AG04450 (cell line): ENCODE results near the gene CRBN. TPM values are rescaled to one million over a fixed set of nuclear protein-coding genes. Genes with fewer than 3 reads are reported as not detected.

ENCODE experiments used
- CTCF ChIA-PET: fragments of 300-600, 350-600 bp; formaldehyde crosslinking; extraction: SDS; loops from one replicate; lab custom pipeline; 2022; ENCODE audit warnings: antibody characterized with exemption, inconsistent platforms; lab: Charles Lee
- POLR2A ChIA-PET: fragments of 350-600 bp; formaldehyde crosslinking; extraction: SDS; loops from one replicate; lab custom pipeline; 2021; ENCODE audit warnings: antibody characterized with exemption, inconsistent platforms; lab: Yijun Ruan, JAX
- DNase-seq: peaks from one replicate; pipeline ENCODE4 v3.0.0-alpha.2; 2011; ENCODE audit warnings: low read depth, low spot score
- H3K27ac ChIP-seq: one replicate; pipeline ENCODE4 v1.5.1; 2012; ENCODE audit warnings: low read depth, low read length, control low read depth
- H3K27me3 ChIP-seq: one replicate; pipeline ENCODE4 v1.6.0; 2012; ENCODE audit warnings: low read length; ENCODE audit not compliant: control insufficient read depth, insufficient read depth
- H3K4me3 ChIP-seq: 2 replicates; pipeline ENCODE4 v1.5.1; 2011; ENCODE audit warnings: mild to moderate bottlenecking, low read depth, low read length, control low read depth
- H3K9me3 ChIP-seq: 2 replicates; pipeline ENCODE4 v1.5.1; 2012; ENCODE audit warnings: low read length; ENCODE audit not compliant: control insufficient read depth, insufficient read depth
- polyA plus RNA-seq: library from polyadenylated mRNA; depleted of rRNA; stranded (reverse); fragments of >200 nt; gene quantifications from 2 replicates; pipeline ENCODE4 v1.2.3, GENCODE V29; 2011
- TF ChIP-seq, protein P1 (sequence below): IDR thresholded peaks from 2 replicates; pipeline ENCODE4 v1.5.1; 2011; ENCODE audit warnings: low read depth, low read length, control low read depth, inconsistent platforms

Gene CRBN
- polyA plus RNA-seq, 1 experiment: 44.2 TPM

DNA sequence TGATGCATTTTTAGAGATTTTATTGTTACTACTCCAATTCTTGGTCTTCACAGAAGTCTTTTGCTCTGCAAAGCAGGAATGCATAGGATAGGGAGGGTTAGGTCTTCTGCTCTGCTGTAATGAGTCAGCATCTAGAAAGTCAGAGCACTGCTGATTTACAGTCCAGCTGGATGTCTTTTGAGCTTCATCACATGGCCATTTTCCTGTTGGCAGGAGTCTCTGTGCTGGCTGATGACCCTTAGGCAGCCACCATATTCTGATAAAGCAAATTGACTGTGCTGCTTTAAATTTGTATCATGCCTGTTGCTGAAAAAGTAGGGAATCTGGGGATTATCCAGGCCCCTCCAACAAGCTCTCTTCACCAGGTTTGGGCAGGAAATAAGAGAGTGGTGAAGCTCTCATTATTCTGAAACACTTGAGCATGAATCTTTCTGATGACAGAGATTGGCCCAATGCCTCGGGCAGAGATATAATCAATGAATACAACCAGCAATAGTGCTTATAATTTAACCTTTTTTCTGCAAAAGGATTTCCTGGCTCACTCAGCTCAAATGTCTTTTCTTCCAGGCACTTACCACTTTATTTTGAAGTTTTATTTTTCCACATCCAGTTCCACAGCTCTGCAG is 9.7 kb upstream of the CRBN start:
- DNase-seq: no peak
- Histone ChIP-seq H3K4me3 (no peak overlapping the region), H3K9me3 (no peaks in the 10 kb centered on the region), H3K27me3 (no peaks in the 10 kb centered on the region), H3K27ac (no peak overlapping the region)
- TF ChIP-seq, protein P1, sequence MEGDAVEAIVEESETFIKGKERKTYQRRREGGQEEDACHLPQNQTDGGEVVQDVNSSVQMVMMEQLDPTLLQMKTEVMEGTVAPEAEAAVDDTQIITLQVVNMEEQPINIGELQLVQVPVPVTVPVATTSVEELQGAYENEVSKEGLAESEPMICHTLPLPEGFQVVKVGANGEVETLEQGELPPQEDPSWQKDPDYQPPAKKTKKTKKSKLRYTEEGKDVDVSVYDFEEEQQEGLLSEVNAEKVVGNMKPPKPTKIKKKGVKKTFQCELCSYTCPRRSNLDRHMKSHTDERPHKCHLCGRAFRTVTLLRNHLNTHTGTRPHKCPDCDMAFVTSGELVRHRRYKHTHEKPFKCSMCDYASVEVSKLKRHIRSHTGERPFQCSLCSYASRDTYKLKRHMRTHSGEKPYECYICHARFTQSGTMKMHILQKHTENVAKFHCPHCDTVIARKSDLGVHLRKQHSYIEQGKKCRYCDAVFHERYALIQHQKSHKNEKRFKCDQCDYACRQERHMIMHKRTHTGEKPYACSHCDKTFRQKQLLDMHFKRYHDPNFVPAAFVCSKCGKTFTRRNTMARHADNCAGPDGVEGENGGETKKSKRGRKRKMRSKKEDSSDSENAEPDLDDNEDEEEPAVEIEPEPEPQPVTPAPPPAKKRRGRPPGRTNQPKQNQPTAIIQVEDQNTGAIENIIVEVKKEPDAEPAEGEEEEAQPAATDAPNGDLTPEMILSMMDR: no peak
- CTCF ChIA-PET: interaction anchor here (0.5 to 3.1 kb wide), 4 partner anchors 8 to 375 kb away, joined by 3 to 18 read pairs (median 6); partner anchors contain the start of gene CRBN
- POLR2A ChIA-PET: interaction anchor here (0.6 kb wide), 1 partner anchor 1647 kb away, joined by 6 read pairs; no protein-coding TSS in a partner anchor

DNA sequence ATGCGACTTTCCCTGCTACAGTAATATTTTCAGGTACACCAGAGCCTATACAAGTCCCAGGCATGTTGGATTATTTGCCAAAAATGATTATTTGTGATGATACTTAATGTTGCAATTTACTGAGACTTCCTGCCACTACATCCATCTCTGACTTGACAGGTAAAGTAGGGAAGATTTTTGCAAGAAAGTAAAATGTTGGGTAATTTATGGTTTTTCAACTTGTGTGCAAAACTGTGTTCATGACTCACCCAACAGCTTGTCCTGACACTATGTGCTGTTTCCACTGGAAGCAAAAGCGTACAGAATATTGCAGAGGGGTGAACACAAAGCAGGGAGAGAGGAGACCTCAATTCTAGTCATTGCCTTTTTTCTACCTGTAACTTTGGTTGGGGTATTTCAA is 5.4 kb upstream of the CRBN start:
- no peak for DNase-seq
- Histone ChIP-seq H3K4me3 (no peak overlapping the region), H3K27me3 (no peaks in the 10 kb centered on the region), H3K9me3 (no peaks in the 10 kb centered on the region), H3K27ac (no peak overlapping the region)
- ChIA-PET POLR2A (no interaction called here), CTCF (interaction anchor here (0.8 kb wide), 1 partner anchor 15 kb away, joined by 3 read pairs; no protein-coding TSS in a partner anchor)
- TF ChIP-seq, protein P1: no peak

GRCh38 chr3:3180456-3180855 is 965 bp upstream of the CRBN start:
- Histone ChIP-seq H3K4me3 (no peak overlapping the region), H3K9me3 (no peaks in the 10 kb centered on the region), H3K27ac (no peak overlapping the region), H3K27me3 (no peaks in the 10 kb centered on the region)
- ChIA-PET POLR2A (no interaction called here), CTCF (interaction anchor here (1.1 to 3.5 kb wide), 3 partner anchors 8 to 20 kb away, joined by 4 to 13 read pairs (median 10); no protein-coding TSS in a partner anchor)
- no peak for DNase-seq
- TF ChIP-seq, protein P1: no peak

DNA sequence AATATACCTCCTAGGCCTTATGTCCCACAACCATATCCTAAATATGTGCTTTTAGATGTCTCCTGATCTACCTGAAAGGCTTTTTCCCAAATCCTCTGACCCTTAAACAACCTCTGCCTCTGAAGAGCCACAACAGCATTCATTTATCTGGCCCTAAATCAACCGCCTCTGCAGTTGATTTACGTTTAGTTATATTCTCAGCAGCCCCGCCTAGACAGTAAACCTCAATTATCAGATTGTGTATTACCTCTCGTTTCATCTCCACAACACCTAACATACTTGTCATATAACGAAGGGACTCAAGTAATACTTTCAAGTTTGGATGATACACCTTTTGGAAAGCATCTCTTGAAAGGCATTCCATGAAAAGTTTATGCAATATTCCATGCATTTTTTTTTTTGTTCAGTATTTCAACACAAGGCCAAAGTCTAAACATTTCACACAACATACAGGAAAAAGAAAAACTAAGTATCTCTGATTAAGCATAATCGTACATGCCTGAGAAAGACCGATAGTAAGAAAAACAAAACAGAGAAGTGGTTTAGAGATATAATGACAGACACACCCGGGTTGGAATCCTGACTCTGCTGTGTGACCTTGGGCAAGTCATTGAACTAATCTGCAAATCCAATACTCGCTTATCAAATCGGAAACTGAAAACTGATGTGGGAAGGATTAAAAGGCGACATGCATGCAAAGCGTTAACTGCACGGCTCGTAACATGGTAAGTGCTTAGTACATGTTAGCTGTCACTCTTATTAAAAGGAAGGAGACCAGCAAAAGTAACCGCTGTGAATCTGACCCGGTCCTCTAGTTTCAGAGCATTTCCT is 778 bp downstream of the CRBN start:
- H3K27me3 ChIP-seq: no peaks in the 10 kb centered on the region
- CTCF ChIA-PET: interaction anchor here (0.6 to 3.5 kb wide), 13 partner anchors 8 to 1436 kb away, joined by 3 to 13 read pairs (median 5); no protein-coding TSS in a partner anchor
- no peaks in the 10 kb centered on the region for H3K9me3 ChIP-seq
- TF ChIP-seq, protein P1: no peak
- H3K4me3 ChIP-seq: peak overlapping the region; percentile 94
- POLR2A ChIA-PET: no interaction called here
- no peak for DNase-seq
- no peak overlapping the region for H3K27ac ChIP-seq
